Gastroesophageal sphincter (tissue), 4 donors: ENCODE data around the gene HELZ. TPM values are rescaled to one million over a fixed set of nuclear protein-coding genes. Genes with fewer than 3 reads are reported as not detected.
"Not testable (repeated sequence)": the region's sequence is repeated elsewhere in the genome, so short reads cannot be mapped to it uniquely, and the experiment has no call there.

ENCODE experiments used
- ATAC-seq: fragments of 150-250 bp; one replicate; pipeline ENCODE4 v1.9.1; 2016; ENCODE audit warnings: mild to moderate bottlenecking, moderate library complexity
- H3K27ac ChIP-seq, 4 donors: fragments of 200-600 bp; sonication (generic) in 3 of 4; 1 replicate in 3 of 4; 2 replicates in 1 of 4; pipeline ENCODE4 v1.5.1; 2016 to 2019
- H3K27me3 ChIP-seq: fragments of 200-600 bp; sonication (generic); one replicate; pipeline ENCODE4 v1.5.1; 2019
- H3K36me3 ChIP-seq, 2 donors: fragments of 200-600 bp; sonication (generic); one replicate each; pipeline ENCODE4 v1.5.1; 2019; ENCODE audit warnings: control low read depth in 1 of 2
- H3K4me1 ChIP-seq, 3 donors: fragments of 200-600 bp; sonication (generic); 1 replicate in 2 of 3; 2 replicates in 1 of 3; pipeline ENCODE4 v1.5.1; 2016 to 2019; ENCODE audit warnings: control low read depth in 2 of 3
- H3K4me3 ChIP-seq, 2 donors: fragments of 200-600 bp; sonication (generic); one replicate each; pipeline ENCODE4 v1.5.1; 2019; ENCODE audit warnings: mild to moderate bottlenecking in 1 of 2, moderate library complexity in 1 of 2
- H3K9me3 ChIP-seq, 3 donors: fragments of 200-600 bp; sonication (generic); one replicate each; pipeline ENCODE4 v1.5.1; 2017 to 2019; ENCODE audit warnings: control low read depth in 2 of 3
- CTCF ChIP-seq, 4 experiments: fragments of 200-600 bp in 2 of 4; fragments of 450-650 bp in 2 of 4; sonication (generic) in 1 of 4; IDR thresholded peaks; one replicate each; pipeline ENCODE4 v1.5.1; 2017 to 2019; ENCODE audit warnings: antibody characterized with exemption in 4 of 4, mild to moderate bottlenecking in 2 of 4, moderate library complexity in 2 of 4
- EP300 ChIP-seq: sonication (generic); formaldehyde crosslinking; IDR thresholded peaks from one replicate; pipeline ENCODE4 v1.6.1; 2017; ENCODE audit warnings: antibody characterized with exemption, mild to moderate bottlenecking
- POLR2A ChIP-seq, 2 donors: fragments of 450-650 bp; IDR thresholded peaks; one replicate each; pipeline ENCODE4 v1.6.1; 2017; ENCODE audit warnings: antibody characterized with exemption in 2 of 2, mild to moderate bottlenecking in 2 of 2, moderate library complexity in 1 of 2
- POLR2AphosphoS5 ChIP-seq: sonication (generic); formaldehyde crosslinking; IDR thresholded peaks from one replicate; pipeline ENCODE4 v1.6.1; 2017; ENCODE audit warnings: antibody characterized with exemption
- WGBS, 2 donors: methylation state at CpG; one replicate each; pipeline ENCODE4 v1.1.5; 2018; ENCODE audit warnings: low coverage in 1 of 2; 5-methylcytosine and 5-hydroxymethylcytosine counted together
- total RNA-seq, 4 donors: library from RNA; depleted of rRNA; stranded (reverse); fragments of >200 nt; gene quantifications; one replicate each; pipeline ENCODE4 v1.1.0, GENCODE V29; 2016

HELZ gene
- total RNA-seq, 4 donors from 2014 or later: 43.7 to 70.2 (median 58.3) TPM

- Histone ChIP-seq H3K4me1 (no peaks in the 10 kb centered on the region), H3K27me3 (no peaks in the 10 kb centered on the region), H3K36me3 (peaks cover 0 to 39% of the 10 kb centered on the region in 2 donors), H3K9me3 (no peaks in the 10 kb centered on the region), H3K4me3 (no peak overlapping the region), H3K27ac (no peak overlapping the region)
- WGBS, 2 donors: 90 to 94% methylated on average over 2 of the region's 2 CpGs
- ATAC-seq: no peak
- TF ChIP-seq POLR2AphosphoS5: no peak
- no peak for TF ChIP-seq EP300
- TF ChIP-seq CTCF (IDR thresholded peaks at IDR 0.05): no peak
- TF ChIP-seq POLR2A (IDR thresholded peaks at IDR 0.05): no peak
Measured at GRCh38 chr17:67127925-67128324, 117.1 kb downstream of the HELZ start.

- H3K4me3 ChIP-seq: no peak overlapping the region
- H3K36me3 ChIP-seq: peaks cover 0 to 48% of the 10 kb centered on the region in 2 donors
- WGBS, 2 donors: 42 to 68% methylated on average over 2 of the region's 2 CpGs
- no peaks in the 10 kb centered on the region for H3K9me3 ChIP-seq
- H3K27me3 ChIP-seq: no peaks in the 10 kb centered on the region
- H3K4me1 ChIP-seq: peaks cover 0 to 3% (median 0%) of the 10 kb centered on the region in 3 donors
- no peak for ATAC-seq
- H3K27ac ChIP-seq: no peak overlapping the region
- TF ChIP-seq POLR2AphosphoS5 (no peak), POLR2A (IDR thresholded peaks at IDR 0.05) (no peak), CTCF (IDR thresholded peaks at IDR 0.05) (no peak), EP300 (no peak)
Measured at GRCh38 chr17:67126983-67127382, 118.0 kb downstream of the HELZ start.

GRCh38 chr17:67126543-67126942 lies 118.5 kb downstream of the HELZ start:
- not testable (repeated sequence) for H3K4me3 ChIP-seq, H3K27ac ChIP-seq, H3K9me3 ChIP-seq, ATAC-seq, H3K27me3 ChIP-seq, H3K4me1 ChIP-seq
- peaks cover 0 to 49% of the 10 kb centered on the region in 2 donors for H3K36me3 ChIP-seq
- 90% methylated on average over 6 of the region's 6 CpGs; no CpG with 5 or more reads in 1 of the 2 donors for WGBS, 2 donors

GRCh38 chr17:67125924-67126323 lies 119.1 kb downstream of the HELZ start:
- H3K36me3 ChIP-seq: peaks cover 0 to 49% of the 10 kb centered on the region in 2 donors

GRCh38 chr17:67125417-67125816 lies 119.6 kb downstream of the HELZ start:
- no peaks in the 10 kb centered on the region for H3K27me3 ChIP-seq
- no peaks in the 10 kb centered on the region for H3K9me3 ChIP-seq
- ATAC-seq: no peak
- peaks cover 0 to 17% (median 0%) of the 10 kb centered on the region in 3 donors for H3K4me1 ChIP-seq
- no peak overlapping the region for H3K4me3 ChIP-seq
- H3K36me3 ChIP-seq: peaks cover 0 to 54% of the 10 kb centered on the region in 2 donors
- 50 to 60% methylated on average over 1 of the region's 1 CpG for WGBS, 2 donors
- no peak overlapping the region for H3K27ac ChIP-seq
- no peak for TF ChIP-seq POLR2A (IDR thresholded peaks at IDR 0.05)
- no peak for TF ChIP-seq EP300
- TF ChIP-seq CTCF (IDR thresholded peaks at IDR 0.05): no peak
- no peak for TF ChIP-seq POLR2AphosphoS5

More at GRCh38 chr17:67125924-67126323, 119.1 kb downstream of the HELZ start:
- Histone ChIP-seq H3K4me1 (peaks cover 0 to 13% (median 0%) of the 10 kb centered on the region in 3 donors), H3K27ac (no peak overlapping the region), H3K27me3 (no peaks in the 10 kb centered on the region), H3K9me3 (no peaks in the 10 kb centered on the region), H3K4me3 (no peak overlapping the region)
- no peak for ATAC-seq
- TF ChIP-seq POLR2AphosphoS5 (no peak), POLR2A (IDR thresholded peaks at IDR 0.05) (no peak), CTCF (IDR thresholded peaks at IDR 0.05) (no peak), EP300 (no peak)
- 100% methylated on average over 1 of the region's 1 CpG for WGBS, 2 donors
